ENCODE results near the gene TNK2.
"Not testable (repeated sequence)": the region's sequence is repeated elsewhere in the genome, so short reads cannot be mapped to it uniquely, and the experiment has no call there.

Gene TNK2

GRCh38 chr3:195834675-195835583, 73.4 kb downstream of the TNK2 start:
- no peaks in the 10 kb centered on the region for H3K9me3 ChIP-seq (ENCODE audit: control insufficient read depth, low read length)
- H3K36me3 ChIP-seq (ENCODE audit: control insufficient read depth, insufficient read depth, low read length, severe bottlenecking): no peaks in the 10 kb centered on the region
- DNase-seq (ENCODE audit: low read depth): no peak
- H3K27me3 ChIP-seq (replicated peaks; ENCODE audit: control insufficient read depth, insufficient read depth, low read length): peaks cover 34% of the 10 kb centered on the region
- H3K4me3 ChIP-seq (ENCODE audit: low read length): no peak overlapping the region
- peaks cover 3% of the 10 kb centered on the region for H3K4me1 ChIP-seq (ENCODE audit: control insufficient read depth, insufficient read depth, low read length)
- no peak overlapping the region for H3K9ac ChIP-seq (ENCODE audit: low read length)

DNA sequence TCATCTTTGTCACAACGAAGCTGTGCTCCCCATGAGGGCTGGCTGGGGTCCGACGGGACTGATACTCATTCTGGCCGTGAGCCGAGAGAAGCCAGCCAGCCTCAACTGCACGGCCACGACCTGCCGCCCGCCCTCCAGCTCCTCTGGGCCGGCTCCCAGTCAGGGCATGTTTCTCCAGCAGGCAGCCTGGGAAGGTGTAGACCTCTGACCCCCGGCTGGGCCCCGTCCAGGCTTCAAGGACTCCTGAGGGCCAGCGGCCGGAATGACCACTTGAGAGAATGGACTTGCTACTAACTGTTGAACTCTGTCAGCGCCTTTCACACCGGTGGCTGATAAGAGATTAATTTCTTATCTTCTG, 78.5 kb downstream of the TNK2 start:
- peaks cover 24% of the 10 kb centered on the region for H3K27me3 ChIP-seq (replicated peaks; ENCODE audit: control insufficient read depth, insufficient read depth, low read length)
- peaks cover 4% of the 10 kb centered on the region for H3K4me1 ChIP-seq (ENCODE audit: control insufficient read depth, insufficient read depth, low read length)
- no peak overlapping the region for H3K9ac ChIP-seq (ENCODE audit: low read length)
- H3K36me3 ChIP-seq (ENCODE audit: control insufficient read depth, insufficient read depth, low read length, severe bottlenecking): no peaks in the 10 kb centered on the region
- H3K4me3 ChIP-seq (ENCODE audit: low read length): no peak overlapping the region
- DNase-seq (ENCODE audit: low read depth): no peak
- H3K9me3 ChIP-seq (ENCODE audit: control insufficient read depth, low read length): no peaks in the 10 kb centered on the region

GRCh38 chr3:195828762-195829161, 79.6 kb downstream of the TNK2 start:
- DNase-seq (ENCODE audit: low read depth): no peak
- Histone ChIP-seq H3K4me3 (ENCODE audit: low read length) (no peak overlapping the region), H3K4me1 (ENCODE audit: control insufficient read depth, insufficient read depth, low read length) (peaks cover 4% of the 10 kb centered on the region), H3K36me3 (ENCODE audit: control insufficient read depth, insufficient read depth, low read length, severe bottlenecking) (no peaks in the 10 kb centered on the region), H3K9ac (ENCODE audit: low read length) (no peak overlapping the region), H3K9me3 (ENCODE audit: control insufficient read depth, low read length) (no peaks in the 10 kb centered on the region), H3K27me3 (replicated peaks; ENCODE audit: control insufficient read depth, insufficient read depth, low read length) (peaks cover 21% of the 10 kb centered on the region)

DNA sequence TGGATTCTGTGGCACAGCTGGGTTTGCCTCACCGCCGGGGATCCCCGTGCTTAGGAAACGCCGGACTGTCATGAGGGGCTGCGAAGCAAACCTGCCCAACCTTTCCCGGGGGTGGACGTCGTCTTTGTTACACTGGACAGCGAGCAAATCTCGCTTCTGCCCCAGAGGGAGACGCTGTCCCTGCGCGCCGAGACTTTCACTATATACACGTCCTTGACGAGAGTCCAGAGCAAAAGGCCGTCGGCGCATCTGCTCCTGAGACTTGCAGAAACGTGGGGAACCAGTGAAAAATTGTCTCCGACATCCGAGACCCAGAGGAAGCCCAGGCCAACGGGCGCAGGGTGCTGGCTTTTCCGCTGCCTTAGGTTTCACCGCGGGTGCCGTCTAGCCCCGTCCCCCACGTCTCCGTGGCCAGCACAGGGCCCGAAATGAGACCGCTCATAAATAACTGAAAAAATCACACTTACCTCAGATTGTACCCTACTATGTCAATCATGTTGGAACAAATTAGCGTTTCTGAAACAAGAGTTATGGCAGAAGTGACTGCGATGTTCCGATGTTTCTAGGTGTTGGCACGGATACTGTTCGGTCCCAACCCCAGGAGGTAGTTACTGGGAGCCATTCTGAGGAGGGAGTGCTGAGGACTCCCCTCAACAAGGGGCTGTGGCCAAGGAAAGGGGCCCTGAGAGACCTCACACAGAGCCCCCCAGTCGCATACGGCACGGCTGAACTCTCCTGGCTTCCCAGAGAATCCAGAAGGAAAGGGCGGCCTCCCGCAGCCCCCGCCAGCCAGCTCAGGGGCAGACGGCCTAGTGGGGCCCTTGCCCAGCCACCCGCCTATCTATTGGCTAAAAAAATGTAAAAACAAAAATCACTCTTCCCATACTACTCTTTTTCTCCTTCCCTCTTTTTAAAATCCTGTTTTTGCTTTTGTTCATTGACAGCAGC, 82.2 kb downstream of the TNK2 start:
- Histone ChIP-seq H3K4me1 (ENCODE audit: control insufficient read depth, insufficient read depth, low read length) (peaks cover 4% of the 10 kb centered on the region), H3K36me3 (ENCODE audit: control insufficient read depth, insufficient read depth, low read length, severe bottlenecking) (no peaks in the 10 kb centered on the region), H3K9ac (ENCODE audit: low read length) (no peak overlapping the region), H3K4me3 (ENCODE audit: low read length) (no peak overlapping the region), H3K27me3 (replicated peaks; ENCODE audit: control insufficient read depth, insufficient read depth, low read length) (peaks cover 23% of the 10 kb centered on the region), H3K9me3 (ENCODE audit: control insufficient read depth, low read length) (no peaks in the 10 kb centered on the region)
- no peak for DNase-seq (ENCODE audit: low read depth)

DNA sequence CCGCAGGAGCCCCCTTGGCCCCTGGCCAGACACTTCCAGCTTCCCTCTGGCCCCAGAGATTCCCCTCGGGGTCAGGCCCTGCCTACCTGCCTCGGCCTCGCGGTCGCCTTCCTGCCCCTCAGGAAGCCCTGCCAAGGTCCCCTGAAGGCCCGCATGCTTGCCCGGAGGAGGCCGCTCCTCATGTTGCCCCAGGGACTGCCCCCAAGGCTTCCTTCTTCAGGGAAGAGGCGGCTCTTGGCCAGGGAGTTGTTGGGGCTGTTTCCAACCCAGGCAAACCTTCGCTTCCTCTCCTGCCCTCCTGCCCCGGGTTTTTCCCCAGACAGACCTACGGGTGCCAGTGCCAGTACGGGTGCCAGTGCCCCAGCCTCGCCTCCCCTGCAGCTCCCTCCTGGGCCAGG, 83.2 kb downstream of the TNK2 start:
- DNase-seq (ENCODE audit: low read depth): no peak
- Histone ChIP-seq H3K9me3 (ENCODE audit: control insufficient read depth, low read length) (no peaks in the 10 kb centered on the region), H3K4me1 (ENCODE audit: control insufficient read depth, insufficient read depth, low read length) (peaks cover 4% of the 10 kb centered on the region), H3K9ac (ENCODE audit: low read length) (no peak overlapping the region), H3K27me3 (replicated peaks; ENCODE audit: control insufficient read depth, insufficient read depth, low read length) (peaks cover 33% of the 10 kb centered on the region), H3K36me3 (ENCODE audit: control insufficient read depth, insufficient read depth, low read length, severe bottlenecking) (no peaks in the 10 kb centered on the region), H3K4me3 (ENCODE audit: low read length) (no peak overlapping the region)

GRCh38 chr3:195824425-195825190, 83.7 kb downstream of the TNK2 start:
- not testable (repeated sequence) for H3K9ac ChIP-seq (ENCODE audit: low read length); DNase-seq (ENCODE audit: low read depth); H3K4me1 ChIP-seq (ENCODE audit: control insufficient read depth, insufficient read depth, low read length); H3K4me3 ChIP-seq (ENCODE audit: low read length); H3K9me3 ChIP-seq (ENCODE audit: control insufficient read depth, low read length); H3K36me3 ChIP-seq (ENCODE audit: control insufficient read depth, insufficient read depth, low read length, severe bottlenecking)
- H3K27me3 ChIP-seq (replicated peaks; ENCODE audit: control insufficient read depth, insufficient read depth, low read length): peaks cover 37% of the 10 kb centered on the region

GRCh38 chr3:195823999-195824398, 84.4 kb downstream of the TNK2 start:
- Histone ChIP-seq H3K4me1 (ENCODE audit: control insufficient read depth, insufficient read depth, low read length) (no peaks in the 10 kb centered on the region), H3K4me3 (ENCODE audit: low read length) (no peak overlapping the region), H3K9me3 (ENCODE audit: control insufficient read depth, low read length) (no peaks in the 10 kb centered on the region), H3K27me3 (replicated peaks; ENCODE audit: control insufficient read depth, insufficient read depth, low read length) (peaks cover 37% of the 10 kb centered on the region), H3K36me3 (ENCODE audit: control insufficient read depth, insufficient read depth, low read length, severe bottlenecking) (no peaks in the 10 kb centered on the region), H3K9ac (ENCODE audit: low read length) (no peak overlapping the region)
- DNase-seq (ENCODE audit: low read depth): no peak

DNA sequence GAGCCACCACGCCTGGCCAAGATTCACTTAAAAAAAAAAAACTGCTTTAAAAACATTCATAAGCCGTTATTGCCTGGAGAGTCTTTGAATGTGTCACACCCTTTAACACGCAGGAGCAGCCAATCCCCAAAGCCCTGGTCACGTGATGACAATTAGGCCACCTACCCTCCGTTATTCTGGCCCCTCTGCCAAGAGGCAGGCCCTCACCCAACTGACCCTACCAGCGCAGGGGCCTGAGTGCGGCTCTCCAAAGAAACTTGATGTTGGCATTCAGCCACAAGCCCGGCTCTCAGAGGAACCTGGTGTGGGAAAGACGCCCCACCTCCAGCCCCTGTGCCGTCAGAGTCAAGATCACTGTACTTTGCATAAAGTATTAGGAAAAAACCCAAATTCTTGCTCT, 85.1 kb downstream of the TNK2 start:
- H3K4me1 ChIP-seq (ENCODE audit: control insufficient read depth, insufficient read depth, low read length): no peaks in the 10 kb centered on the region
- DNase-seq (ENCODE audit: low read depth): no peak
- peaks cover 32% of the 10 kb centered on the region for H3K27me3 ChIP-seq (replicated peaks; ENCODE audit: control insufficient read depth, insufficient read depth, low read length)
- H3K9ac ChIP-seq (ENCODE audit: low read length): no peak overlapping the region
- H3K36me3 ChIP-seq (ENCODE audit: control insufficient read depth, insufficient read depth, low read length, severe bottlenecking): no peaks in the 10 kb centered on the region
- H3K9me3 ChIP-seq (ENCODE audit: control insufficient read depth, low read length): no peaks in the 10 kb centered on the region
- H3K4me3 ChIP-seq (ENCODE audit: low read length): no peak overlapping the region

GRCh38 chr3:195822131-195822696, 86.1 kb downstream of the TNK2 start:
- Histone ChIP-seq H3K9ac (ENCODE audit: low read length) (no peak overlapping the region), H3K27me3 (replicated peaks; ENCODE audit: control insufficient read depth, insufficient read depth, low read length) (peaks cover 32% of the 10 kb centered on the region), H3K9me3 (ENCODE audit: control insufficient read depth, low read length) (no peaks in the 10 kb centered on the region), H3K4me1 (ENCODE audit: control insufficient read depth, insufficient read depth, low read length) (no peaks in the 10 kb centered on the region), H3K36me3 (ENCODE audit: control insufficient read depth, insufficient read depth, low read length, severe bottlenecking) (no peaks in the 10 kb centered on the region), H3K4me3 (ENCODE audit: low read length) (no peak overlapping the region)
- DNase-seq (ENCODE audit: low read depth): no peak

DNA sequence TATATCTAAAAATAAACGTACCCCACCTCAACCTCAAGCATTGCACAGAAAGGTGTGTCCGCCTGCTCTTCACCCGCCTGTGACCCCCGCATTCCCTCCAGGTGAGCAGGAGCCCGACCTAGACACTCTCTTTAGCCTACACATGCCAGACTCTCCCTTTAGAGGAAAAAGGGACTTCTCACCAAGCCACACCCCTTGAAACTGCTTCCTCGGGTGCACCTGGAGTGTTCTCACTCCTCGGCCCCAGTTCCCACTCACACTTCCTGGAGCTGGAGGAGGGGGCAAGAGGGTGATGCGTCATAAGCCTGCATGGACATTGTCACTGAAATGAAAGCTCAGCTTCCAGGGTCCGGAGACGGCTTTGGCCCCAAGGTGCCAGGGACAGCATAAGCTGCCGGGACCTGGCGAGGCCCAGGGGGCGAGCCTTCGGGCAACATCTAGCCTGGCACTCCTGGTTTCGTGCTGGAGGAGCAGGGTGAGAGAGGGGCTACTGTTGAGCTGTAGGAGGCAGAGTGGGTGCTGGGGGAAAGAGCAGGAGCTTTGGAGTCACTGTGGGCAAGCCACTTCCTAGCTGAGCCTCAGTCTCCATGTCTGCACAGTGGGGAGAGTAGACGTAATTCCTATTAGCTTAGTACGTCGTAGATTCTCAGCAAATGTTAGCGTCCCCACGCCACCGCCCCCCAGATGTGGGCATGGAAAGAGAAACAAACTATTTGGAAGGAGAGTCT, 86.8 kb downstream of the TNK2 start:
- no peak for DNase-seq (ENCODE audit: low read depth)
- Histone ChIP-seq H3K9me3 (ENCODE audit: control insufficient read depth, low read length) (no peaks in the 10 kb centered on the region), H3K36me3 (ENCODE audit: control insufficient read depth, insufficient read depth, low read length, severe bottlenecking) (no peaks in the 10 kb centered on the region), H3K4me1 (ENCODE audit: control insufficient read depth, insufficient read depth, low read length) (no peaks in the 10 kb centered on the region), H3K4me3 (ENCODE audit: low read length) (no peak overlapping the region), H3K9ac (ENCODE audit: low read length) (no peak overlapping the region), H3K27me3 (replicated peaks; ENCODE audit: control insufficient read depth, insufficient read depth, low read length) (peaks cover 32% of the 10 kb centered on the region)
